Esophagus mucosa (tissue), 1 donor: ENCODE results near the gene SPESP1. TPM values are rescaled to one million over a fixed set of nuclear protein-coding genes. Genes with fewer than 3 reads are reported as not detected.
A peak's percentile ranks its signal among the peaks of the same experiment; 100 is the strongest.
"Not testable (repeated sequence)": the region's sequence is repeated elsewhere in the genome, so short reads cannot be mapped to it uniquely, and the experiment has no call there.

ENCODE experiments used
- ATAC-seq: fragments of 200-7000 bp; cut with Tn5 transposase; one replicate; pipeline ENCODE4 v1.9.1; 2020
- total RNA-seq: library from RNA; stranded (reverse); gene quantifications from one replicate; pipeline ENCODE4 v1.2.4, GENCODE V29; 2023
- donor health status: DM: yes; HTN: yes; CAD: no.

Gene SPESP1
- total RNA-seq, 1 donor from 2014 or later: 0.52 TPM

- no peak for ATAC-seq
Observed at GRCh38 chr15:68966996-68967395, 36.7 kb downstream of the SPESP1 start.

GRCh38 chr15:68967948-68968347, 37.6 kb downstream of the SPESP1 start:
- no peak for ATAC-seq

DNA sequence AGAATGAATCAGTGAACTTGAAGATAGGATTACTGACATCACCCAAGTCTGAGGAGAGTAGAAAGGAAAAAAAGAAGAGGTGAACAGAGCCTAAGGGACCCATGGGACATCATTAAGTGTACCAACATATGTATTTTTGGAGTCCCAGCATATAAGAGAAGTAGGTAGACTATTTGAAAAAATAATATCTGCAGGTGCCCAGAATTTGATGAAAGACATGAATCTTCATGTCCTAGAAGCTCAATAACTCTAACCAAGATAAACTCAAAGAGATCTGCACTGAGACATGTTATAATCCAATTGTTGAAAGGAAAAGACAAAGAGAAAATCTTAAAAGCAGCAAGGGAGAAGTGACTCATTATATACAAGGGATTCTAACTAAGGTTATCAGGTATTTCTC, 39.0 kb downstream of the SPESP1 start:
- no peak for ATAC-seq

- ATAC-seq: no peak
Observed at GRCh38 chr15:68972201-68973065, 42.1 kb downstream of the SPESP1 start.

DNA sequence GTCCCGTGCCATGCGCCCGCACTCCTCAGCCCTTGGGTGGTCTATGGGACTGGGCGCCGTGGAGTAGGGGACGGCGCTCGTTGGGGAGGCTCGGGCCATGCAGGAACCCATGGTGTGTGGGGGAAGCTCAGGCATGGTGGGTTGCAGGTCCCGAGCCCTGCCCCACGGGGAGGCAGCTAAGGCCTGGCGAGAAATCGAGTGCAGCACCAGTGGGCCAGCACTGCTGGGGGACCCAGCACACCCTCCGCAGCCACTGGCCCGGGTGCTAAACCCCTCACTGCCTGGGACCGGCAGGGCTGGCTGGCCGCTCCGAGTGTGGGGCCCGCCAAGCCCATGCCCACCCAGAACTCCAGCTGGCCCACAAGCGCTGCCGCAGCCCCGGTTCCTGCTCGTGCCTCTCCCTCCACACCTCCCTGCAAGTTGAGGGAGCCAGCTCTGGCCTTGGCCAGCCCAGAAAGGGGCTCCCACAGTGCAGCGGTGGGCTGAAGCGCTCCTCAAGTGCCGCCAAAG, 45.4 kb downstream of the SPESP1 start:
- ATAC-seq: not testable (repeated sequence)

- not testable (repeated sequence) for ATAC-seq
Observed at GRCh38 chr15:68977426-68977825, 47.1 kb downstream of the SPESP1 start.

DNA sequence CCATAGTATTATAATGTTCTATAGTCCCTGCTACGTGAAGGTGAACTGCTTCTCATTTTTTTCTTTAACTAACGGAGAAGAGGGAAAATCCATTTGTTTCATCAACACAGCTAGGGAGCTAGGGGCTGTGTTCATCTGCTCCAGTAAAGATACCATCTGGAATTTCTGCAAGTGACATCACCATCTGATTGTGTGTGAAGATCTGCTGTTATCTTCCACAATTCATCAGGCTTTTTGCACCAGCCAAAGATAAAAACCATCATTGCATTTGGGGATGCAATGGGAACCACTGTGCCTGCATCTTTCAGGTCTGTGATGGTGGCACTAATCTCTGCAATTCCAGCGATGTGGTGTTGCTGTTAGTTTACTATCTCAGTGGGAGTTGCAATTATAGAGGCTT, 48.7 kb downstream of the SPESP1 start:
- ATAC-seq: no peak

- no peak for ATAC-seq
Observed at GRCh38 chr15:68979816-68980215, 49.5 kb downstream of the SPESP1 start.

DNA sequence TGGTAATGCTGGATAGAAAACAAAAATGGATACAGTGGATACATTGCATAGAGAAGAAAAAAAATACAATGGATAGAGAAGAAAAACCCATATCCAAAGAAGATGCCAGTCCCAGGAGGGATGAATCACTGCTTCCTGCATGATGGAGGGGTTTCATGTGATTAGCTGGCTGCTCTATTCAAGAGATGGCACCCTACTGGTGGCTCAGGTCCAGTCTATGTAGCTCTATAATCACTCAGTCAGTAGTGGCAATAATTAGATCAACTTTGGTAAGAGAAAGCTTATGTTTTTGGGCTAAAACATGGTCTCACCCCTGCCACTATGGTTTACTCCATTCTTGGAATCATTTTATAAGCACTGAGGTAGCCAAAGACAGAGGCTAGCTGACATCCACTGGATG, 50.5 kb downstream of the SPESP1 start:
- ATAC-seq: no peak

DNA sequence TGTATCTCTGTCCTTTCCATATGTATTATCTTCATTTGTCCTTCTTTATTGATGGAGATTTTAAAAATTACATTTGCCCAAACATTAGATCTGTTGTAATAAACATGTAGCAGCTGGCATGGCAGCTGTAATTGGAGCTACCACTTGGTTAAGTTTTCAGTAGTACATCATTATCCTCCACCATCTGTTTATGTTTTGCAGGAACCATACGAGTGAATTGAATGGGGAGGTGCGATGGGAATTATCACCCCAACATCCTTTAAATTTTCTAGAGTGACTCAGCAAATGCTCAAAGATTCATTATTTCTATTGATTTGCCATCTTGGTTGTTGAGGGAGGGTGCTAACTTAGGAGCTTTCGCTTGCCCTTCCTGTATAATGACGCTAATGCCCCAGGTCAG, 51.6 kb downstream of the SPESP1 start:
- no peak for ATAC-seq

GRCh38 chr15:68982976-68983563, 52.7 kb downstream of the SPESP1 start:
- no peak for ATAC-seq

GRCh38 chr15:68983961-68984481, 53.7 kb downstream of the SPESP1 start:
- no peak for ATAC-seq

DNA sequence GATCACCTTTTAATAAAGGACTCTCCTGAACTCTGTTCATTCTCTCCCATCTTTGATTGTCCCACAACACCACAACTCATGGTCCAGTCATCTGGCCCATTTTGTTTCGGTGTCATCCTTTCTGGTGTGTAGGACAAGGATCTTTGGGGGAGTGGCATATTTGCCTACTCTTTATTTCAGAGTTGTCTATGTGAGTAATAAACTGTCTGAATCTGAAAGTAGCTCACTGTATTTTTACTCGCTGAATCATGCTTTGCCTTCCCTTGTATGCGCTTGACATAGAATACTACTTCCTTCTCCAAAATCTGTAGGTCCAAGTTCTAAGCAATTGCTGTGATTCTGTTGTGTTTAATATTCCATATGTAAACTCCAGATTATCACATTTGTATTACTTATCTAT, 54.3 kb downstream of the SPESP1 start:
- ATAC-seq: no peak

- no peak for ATAC-seq
Observed at GRCh38 chr15:68985361-68985891, 55.1 kb downstream of the SPESP1 start.

DNA sequence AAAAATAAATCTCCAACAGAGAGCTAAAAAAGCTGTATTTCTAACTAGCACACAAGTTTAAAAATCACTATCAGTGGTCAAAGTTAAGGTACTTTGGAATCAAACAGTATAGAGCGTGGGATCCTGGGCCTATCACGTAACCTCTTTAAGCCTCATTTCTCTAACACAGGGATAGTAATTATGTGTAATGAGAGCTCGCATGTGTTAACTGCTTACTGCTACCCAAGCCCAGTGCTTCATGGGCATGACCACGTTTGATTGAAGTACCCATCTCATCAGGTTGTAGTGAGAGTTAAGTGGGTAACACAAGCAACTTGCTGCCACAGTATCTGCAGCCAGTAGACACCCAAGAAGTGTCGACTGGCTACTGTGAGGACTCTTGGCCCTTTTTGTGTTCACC, 56.0 kb downstream of the SPESP1 start:
- ATAC-seq: no peak

DNA sequence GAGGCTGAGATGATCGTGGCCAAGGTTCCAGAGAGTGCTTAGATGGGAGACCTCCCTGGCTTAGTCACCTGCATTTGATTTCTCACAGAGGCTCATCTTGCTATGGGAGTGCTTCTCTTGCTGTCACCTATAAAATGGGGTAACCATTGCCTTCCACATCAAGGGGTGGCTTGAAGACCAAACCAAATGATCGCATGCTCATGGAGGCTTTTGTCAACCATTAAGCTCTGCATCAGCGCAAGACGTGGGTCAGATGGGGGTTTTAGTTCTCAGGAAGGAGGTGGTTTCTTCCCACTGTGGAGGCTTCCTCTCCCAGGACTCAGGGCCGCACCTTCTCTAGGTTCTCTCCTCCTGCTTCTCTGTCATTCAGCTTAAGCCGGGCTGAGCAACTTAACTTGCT, 56.8 kb downstream of the SPESP1 start:
- ATAC-seq: no peak

- ATAC-seq: no peak
Observed at GRCh38 chr15:68987676-68988075, 57.4 kb downstream of the SPESP1 start.

- ATAC-seq: no peak
Observed at GRCh38 chr15:68989541-68990230, 59.4 kb downstream of the SPESP1 start.

GRCh38 chr15:68990231-68990991, 60.1 kb downstream of the SPESP1 start:
- ATAC-seq: no peak

DNA sequence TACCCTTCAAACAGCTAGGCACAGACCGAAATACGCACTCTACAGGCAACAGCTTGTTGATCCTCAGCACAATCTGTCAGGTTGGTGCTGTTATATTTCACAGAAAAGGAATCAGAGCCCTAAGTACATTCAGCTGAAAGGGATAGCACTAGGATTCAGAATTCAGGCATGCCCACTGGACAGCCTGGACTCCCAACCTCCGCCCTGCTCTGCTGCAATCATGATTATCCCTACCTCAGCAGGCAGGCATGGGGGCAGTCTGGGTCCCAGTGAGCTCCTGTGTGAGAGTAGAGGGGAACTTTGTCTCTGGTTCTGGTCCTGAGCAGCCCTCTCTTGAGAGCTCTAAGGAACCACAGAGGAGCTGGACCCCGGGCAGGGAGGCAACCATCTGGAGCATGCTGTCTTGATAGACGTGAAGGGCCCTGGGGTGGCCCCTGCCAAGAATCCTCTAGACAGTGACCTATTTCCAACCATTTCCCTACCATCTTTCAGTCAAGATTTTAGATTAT, 60.7 kb downstream of the SPESP1 start:
- ATAC-seq: no peak

DNA sequence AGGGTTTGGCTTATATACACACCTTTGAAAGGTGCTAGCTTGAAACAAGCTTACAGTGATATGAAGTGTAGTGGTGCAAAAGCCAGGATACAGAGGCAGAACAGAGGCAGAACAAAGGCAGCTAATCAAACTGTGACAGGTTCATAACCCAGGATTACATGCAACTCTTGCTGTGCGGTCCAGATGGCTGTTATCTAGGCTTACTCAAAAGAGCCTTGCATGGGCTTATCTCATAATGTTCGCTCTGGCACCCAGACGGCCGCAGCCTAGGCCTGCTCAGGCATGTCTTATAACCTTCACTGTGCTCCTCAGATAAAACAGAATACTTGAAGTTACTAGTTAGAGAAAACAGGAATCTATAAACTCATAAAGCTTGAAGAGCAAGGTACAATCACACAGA, 61.4 kb downstream of the SPESP1 start:
- ATAC-seq: peak; percentile 52

- ATAC-seq: no peak
Observed at GRCh38 chr15:68992696-68993095, 62.4 kb downstream of the SPESP1 start.
